ENCODE measurements around the gene NACC2.

NACC2 gene

GRCh38 chr9:136055715-136056545 lies 39.2 kb downstream of the NACC2 start:
- H3K4ac ChIP-seq (ENCODE audit: low read depth, low read length): peak overlapping the region; percentile 18
- H2BK5ac ChIP-seq (ENCODE audit: low read depth, low read length, poor library complexity): no peak overlapping the region
- H3K4me1 ChIP-seq (ENCODE audit: control insufficient read depth in 1 of 2, insufficient read depth in 2 of 2, low read length in 2 of 2): peaks cover 8 to 20% of the 10 kb centered on the region in 2 experiments
- H3K9me3 ChIP-seq (ENCODE audit: insufficient read depth, low read depth, low read length): no peaks in the 10 kb centered on the region
- H3K36me3 ChIP-seq (ENCODE audit: control insufficient read depth in 1 of 2, insufficient read depth in 2 of 2, low read length in 2 of 2): no peaks in the 10 kb centered on the region
- H3K27ac ChIP-seq (ENCODE audit: low read depth, low read length): no peak overlapping the region
- no peak overlapping the region for H3K14ac ChIP-seq (ENCODE audit: low read length)
- no peak overlapping the region for H3K4me3 ChIP-seq (ENCODE audit: low read depth, low read length)
- H3K9ac ChIP-seq (ENCODE audit: low read length): no peak overlapping the region
- no peak overlapping the region for H3K18ac ChIP-seq (ENCODE audit: low read length)
- WGBS (ENCODE audit: extremely low coverage, insufficient coverage, insufficient read length): no CpG with 5 or more reads among the region's 30 CpGs
- H2BK120ac ChIP-seq (ENCODE audit: insufficient read depth, low read length, poor library complexity): no peak overlapping the region
- H4K91ac ChIP-seq (ENCODE audit: low read depth, low read length): no peak overlapping the region
- H3K27me3 ChIP-seq (ENCODE audit: insufficient read depth, low read length): no peaks in the 10 kb centered on the region
- no peak overlapping the region for H3K23ac ChIP-seq (ENCODE audit: low read length)
- no peak overlapping the region for H4K8ac ChIP-seq (ENCODE audit: low read depth, low read length)
- H2AFZ ChIP-seq (ENCODE audit: insufficient read depth, low read length, poor library complexity): no peak overlapping the region
- no peak overlapping the region for H4K12ac ChIP-seq (ENCODE audit: low read depth, low read length)
- H3K79me1 ChIP-seq (ENCODE audit: low read length): peaks cover 19% of the 10 kb centered on the region
- no peak overlapping the region for H3K4me2 ChIP-seq (ENCODE audit: low read length)
- no peak for DNase-seq
- no peak overlapping the region for H2AK5ac ChIP-seq (ENCODE audit: low read length)
- no peak overlapping the region for H2BK12ac ChIP-seq (ENCODE audit: low read length)
- peaks cover 7% of the 10 kb centered on the region for H3K79me2 ChIP-seq (ENCODE audit: control insufficient read depth, insufficient read depth, low read length, poor library complexity)

- peaks cover 20% of the 10 kb centered on the region for H3K79me1 ChIP-seq (ENCODE audit: low read length)
- no CpG with 5 or more reads among the region's 18 CpGs for WGBS (ENCODE audit: extremely low coverage, insufficient coverage, insufficient read length)
- no peaks in the 10 kb centered on the region for H3K9me3 ChIP-seq (ENCODE audit: insufficient read depth, low read depth, low read length)
- H3K14ac ChIP-seq (ENCODE audit: low read length): no peak overlapping the region
- H3K27me3 ChIP-seq (ENCODE audit: insufficient read depth, low read length): no peaks in the 10 kb centered on the region
- no peak overlapping the region for H2BK120ac ChIP-seq (ENCODE audit: insufficient read depth, low read length, poor library complexity)
- peaks cover 10 to 29% of the 10 kb centered on the region in 2 experiments for H3K4me1 ChIP-seq (ENCODE audit: control insufficient read depth in 1 of 2, insufficient read depth in 2 of 2, low read length in 2 of 2)
- no peak for DNase-seq
- H3K4ac ChIP-seq (ENCODE audit: low read depth, low read length): no peak overlapping the region
- H3K36me3 ChIP-seq (ENCODE audit: control insufficient read depth in 1 of 2, insufficient read depth in 2 of 2, low read length in 2 of 2): peaks cover under 1% of the 10 kb centered on the region in 2 experiments
- no peak overlapping the region for H2AK5ac ChIP-seq (ENCODE audit: low read length)
- peaks cover 7% of the 10 kb centered on the region for H3K79me2 ChIP-seq (ENCODE audit: control insufficient read depth, insufficient read depth, low read length, poor library complexity)
- H4K91ac ChIP-seq (ENCODE audit: low read depth, low read length): no peak overlapping the region
- H3K18ac ChIP-seq (ENCODE audit: low read length): no peak overlapping the region
- H3K9ac ChIP-seq (ENCODE audit: low read length): no peak overlapping the region
- no peak overlapping the region for H3K4me2 ChIP-seq (ENCODE audit: low read length)
- no peak overlapping the region for H4K12ac ChIP-seq (ENCODE audit: low read depth, low read length)
- H2BK5ac ChIP-seq (ENCODE audit: low read depth, low read length, poor library complexity): no peak overlapping the region
- H2AFZ ChIP-seq (ENCODE audit: insufficient read depth, low read length, poor library complexity): no peak overlapping the region
- H3K4me3 ChIP-seq (ENCODE audit: low read depth, low read length): no peak overlapping the region
- H3K27ac ChIP-seq (ENCODE audit: low read depth, low read length): no peak overlapping the region
- no peak overlapping the region for H3K23ac ChIP-seq (ENCODE audit: low read length)
- H2BK12ac ChIP-seq (ENCODE audit: low read length): no peak overlapping the region
- H4K8ac ChIP-seq (ENCODE audit: low read depth, low read length): no peak overlapping the region
Measured at GRCh38 chr9:136054798-136055714, 40.0 kb downstream of the NACC2 start.

- DNase-seq: no peak
- no peak overlapping the region for H3K9ac ChIP-seq (ENCODE audit: low read length)
- no peak overlapping the region for H3K4ac ChIP-seq (ENCODE audit: low read depth, low read length)
- H3K27ac ChIP-seq (ENCODE audit: low read depth, low read length): no peak overlapping the region
- no peaks in the 10 kb centered on the region for H3K27me3 ChIP-seq (ENCODE audit: insufficient read depth, low read length)
- no peak overlapping the region for H3K23ac ChIP-seq (ENCODE audit: low read length)
- no peak overlapping the region for H3K4me3 ChIP-seq (ENCODE audit: low read depth, low read length)
- H3K79me2 ChIP-seq (ENCODE audit: control insufficient read depth, insufficient read depth, low read length, poor library complexity): peaks cover 7% of the 10 kb centered on the region
- no peak overlapping the region for H2BK12ac ChIP-seq (ENCODE audit: low read length)
- H3K79me1 ChIP-seq (ENCODE audit: low read length): peaks cover 20% of the 10 kb centered on the region
- H4K8ac ChIP-seq (ENCODE audit: low read depth, low read length): no peak overlapping the region
- no peak overlapping the region for H3K18ac ChIP-seq (ENCODE audit: low read length)
- H3K36me3 ChIP-seq (ENCODE audit: control insufficient read depth in 1 of 2, insufficient read depth in 2 of 2, low read length in 2 of 2): peaks cover 9 to 10% of the 10 kb centered on the region in 2 experiments
- H3K14ac ChIP-seq (ENCODE audit: low read length): no peak overlapping the region
- H2BK5ac ChIP-seq (ENCODE audit: low read depth, low read length, poor library complexity): no peak overlapping the region
- WGBS (ENCODE audit: extremely low coverage, insufficient coverage, insufficient read length): no CpG with 5 or more reads among the region's 12 CpGs
- H3K4me2 ChIP-seq (ENCODE audit: low read length): no peak overlapping the region
- no peak overlapping the region for H4K12ac ChIP-seq (ENCODE audit: low read depth, low read length)
- peaks cover 10 to 31% of the 10 kb centered on the region in 2 experiments for H3K4me1 ChIP-seq (ENCODE audit: control insufficient read depth in 1 of 2, insufficient read depth in 2 of 2, low read length in 2 of 2)
- H3K9me3 ChIP-seq (ENCODE audit: insufficient read depth, low read depth, low read length): no peaks in the 10 kb centered on the region
- H2AK5ac ChIP-seq (ENCODE audit: low read length): no peak overlapping the region
- no peak overlapping the region for H4K91ac ChIP-seq (ENCODE audit: low read depth, low read length)
- no peak overlapping the region for H2AFZ ChIP-seq (ENCODE audit: insufficient read depth, low read length, poor library complexity)
- no peak overlapping the region for H2BK120ac ChIP-seq (ENCODE audit: insufficient read depth, low read length, poor library complexity)
Measured at GRCh38 chr9:136054146-136054545, 40.9 kb downstream of the NACC2 start.

GRCh38 chr9:136053757-136054142 lies 41.3 kb downstream of the NACC2 start:
- Histone ChIP-seq H3K4me3 (ENCODE audit: low read depth, low read length) (no peak overlapping the region), H3K27ac (ENCODE audit: low read depth, low read length) (no peak overlapping the region), H3K18ac (ENCODE audit: low read length) (no peak overlapping the region), H3K9ac (ENCODE audit: low read length) (no peak overlapping the region), H3K4me2 (ENCODE audit: low read length) (no peak overlapping the region), H2BK5ac (ENCODE audit: low read depth, low read length, poor library complexity) (no peak overlapping the region), H3K79me1 (ENCODE audit: low read length) (peaks cover 20% of the 10 kb centered on the region), H3K79me2 (ENCODE audit: control insufficient read depth, insufficient read depth, low read length, poor library complexity) (peaks cover 7% of the 10 kb centered on the region), H2AFZ (ENCODE audit: insufficient read depth, low read length, poor library complexity) (no peak overlapping the region), H3K23ac (ENCODE audit: low read length) (no peak overlapping the region), H3K9me3 (ENCODE audit: insufficient read depth, low read depth, low read length) (no peaks in the 10 kb centered on the region), H2AK5ac (ENCODE audit: low read length) (peak overlapping the region; percentile 13), H2BK12ac (ENCODE audit: low read length) (no peak overlapping the region), H3K27me3 (ENCODE audit: insufficient read depth, low read length) (no peaks in the 10 kb centered on the region), H3K36me3 (ENCODE audit: control insufficient read depth in 1 of 2, insufficient read depth in 2 of 2, low read length in 2 of 2) (peaks cover 12 to 14% of the 10 kb centered on the region in 2 experiments), H3K4me1 (ENCODE audit: control insufficient read depth in 1 of 2, insufficient read depth in 2 of 2, low read length in 2 of 2) (peaks cover 10 to 31% of the 10 kb centered on the region in 2 experiments), H4K91ac (ENCODE audit: low read depth, low read length) (no peak overlapping the region), H3K4ac (ENCODE audit: low read depth, low read length) (no peak overlapping the region), H3K14ac (ENCODE audit: low read length) (peak overlapping the region; percentile 13), H4K8ac (ENCODE audit: low read depth, low read length) (no peak overlapping the region), H2BK120ac (ENCODE audit: insufficient read depth, low read length, poor library complexity) (no peak overlapping the region), H4K12ac (ENCODE audit: low read depth, low read length) (no peak overlapping the region)
- DNase-seq: no peak
- WGBS (ENCODE audit: extremely low coverage, insufficient coverage, insufficient read length): no CpG with 5 or more reads among the region's 8 CpGs

All from trophoblast cell (in vitro differentiated cells and primary cell).